ENCODE results near the gene EVI2B. TPM values are rescaled to one million over a fixed set of nuclear protein-coding genes. Genes with fewer than 3 reads are reported as not detected.

The EVI2B gene
- total and polyA plus RNA-seq, 4 donors: 1.7 to 29.9 (median 14.8) TPM

DNA sequence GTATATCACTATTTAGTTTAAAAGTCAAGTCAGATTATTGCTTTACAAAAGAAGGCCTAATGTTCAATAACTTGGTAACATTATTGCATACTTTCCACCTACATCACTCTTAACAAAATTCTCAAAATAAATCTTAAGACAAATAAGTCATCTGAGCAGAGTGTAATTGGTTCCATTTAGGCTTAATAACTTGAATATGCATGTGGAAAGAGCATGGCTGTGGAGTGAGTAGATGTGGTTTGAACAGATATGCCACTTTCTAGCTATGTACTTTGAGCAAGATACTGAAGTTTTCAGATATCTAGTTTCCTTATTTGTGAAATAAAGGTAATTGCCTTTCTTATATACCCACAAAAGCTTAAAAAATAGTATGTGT lies 14.3 kb upstream of the EVI2B start:
- H3K9me3 ChIP-seq (ENCODE audit: control insufficient read depth, low read length): no peaks in the 10 kb centered on the region
- H3K36me3 ChIP-seq (ENCODE audit: control insufficient read depth in 1 of 2, insufficient read depth in 2 of 2, low read length in 1 of 2): peaks cover 0 to 4% of the 10 kb centered on the region in 2 donors
- no peaks in the 10 kb centered on the region for H3K4me1 ChIP-seq (ENCODE audit: control insufficient read depth in 1 of 2, insufficient read depth in 2 of 2, low read length in 2 of 2)
- ATAC-seq (ENCODE audit: low FRiP score) (no peak), DNase-seq (no peak)
- H3K27me3 ChIP-seq (ENCODE audit: control insufficient read depth in 1 of 2, insufficient read depth in 2 of 2, low read length in 1 of 2): no peaks in the 10 kb centered on the region
- intact Hi-C loops (cut with DNase I): no loop called here
- H3K27ac ChIP-seq (ENCODE audit: low read depth in 1 of 2, low read length in 2 of 2): no peak overlapping the region
- no peak overlapping the region for H3K4me3 ChIP-seq (ENCODE audit: low read length in 2 of 2)

DNA sequence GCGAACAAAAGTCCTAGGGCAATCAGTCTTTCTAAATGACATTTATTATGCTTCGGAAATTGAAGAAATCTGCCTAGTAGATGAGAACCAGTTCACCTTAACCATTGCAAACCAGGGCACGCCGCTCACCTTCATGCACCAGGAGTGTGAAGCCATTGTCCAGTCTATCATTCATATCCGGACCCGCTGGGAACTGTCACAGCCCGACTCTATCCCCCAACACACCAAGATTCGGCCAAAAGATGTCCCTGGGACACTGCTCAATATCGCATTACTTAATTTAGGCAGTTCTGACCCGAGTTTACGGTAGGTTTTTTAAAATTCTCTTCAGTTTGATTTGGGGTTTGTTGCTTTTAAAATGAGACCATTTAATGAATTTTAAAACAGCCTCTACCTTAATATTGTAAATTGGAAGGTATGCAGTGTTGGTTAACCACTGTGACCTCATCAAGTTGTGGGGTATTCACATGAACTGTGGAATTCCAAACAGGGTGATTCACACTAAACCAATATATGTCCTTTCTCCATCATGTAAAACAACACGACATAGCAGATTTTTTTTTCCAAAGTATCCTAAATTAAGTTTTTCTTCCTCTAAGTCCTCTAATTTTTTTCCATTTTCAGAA lies 13.8 kb upstream of the EVI2B start:
- H3K27ac ChIP-seq (ENCODE audit: low read depth in 1 of 2, low read length in 2 of 2): no peak overlapping the region
- no peak overlapping the region for H3K4me3 ChIP-seq (ENCODE audit: low read length in 2 of 2)
- WGBS, 2 donors: 94% methylated on average over 12 of the region's 12 CpGs
- no peaks in the 10 kb centered on the region for H3K4me1 ChIP-seq (ENCODE audit: control insufficient read depth in 1 of 2, insufficient read depth in 2 of 2, low read length in 2 of 2)
- no peak for ATAC-seq (ENCODE audit: low FRiP score)
- no peaks in the 10 kb centered on the region for H3K27me3 ChIP-seq (ENCODE audit: control insufficient read depth in 1 of 2, insufficient read depth in 2 of 2, low read length in 1 of 2)
- no peak for DNase-seq
- intact Hi-C loops (cut with DNase I): no loop called here
- peaks cover 0 to 4% of the 10 kb centered on the region in 2 donors for H3K36me3 ChIP-seq (ENCODE audit: control insufficient read depth in 1 of 2, insufficient read depth in 2 of 2, low read length in 1 of 2)
- no peaks in the 10 kb centered on the region for H3K9me3 ChIP-seq (ENCODE audit: control insufficient read depth, low read length)

GRCh38 chr17:31323551-31323950 lies 9.7 kb upstream of the EVI2B start:
- intact Hi-C loops (cut with DNase I): no loop called here
- Histone ChIP-seq H3K4me1 (ENCODE audit: control insufficient read depth in 1 of 2, insufficient read depth in 2 of 2, low read length in 2 of 2) (no peaks in the 10 kb centered on the region), H3K9me3 (ENCODE audit: control insufficient read depth, low read length) (no peaks in the 10 kb centered on the region), H3K36me3 (ENCODE audit: control insufficient read depth in 1 of 2, insufficient read depth in 2 of 2, low read length in 1 of 2) (peaks cover 0 to 4% of the 10 kb centered on the region in 2 donors), H3K4me3 (ENCODE audit: low read length in 2 of 2) (no peak overlapping the region), H3K27ac (ENCODE audit: low read depth in 1 of 2, low read length in 2 of 2) (no peak overlapping the region), H3K27me3 (ENCODE audit: control insufficient read depth in 1 of 2, insufficient read depth in 2 of 2, low read length in 1 of 2) (no peaks in the 10 kb centered on the region)
- ATAC-seq (ENCODE audit: low FRiP score) (no peak), DNase-seq (no peak)

DNA sequence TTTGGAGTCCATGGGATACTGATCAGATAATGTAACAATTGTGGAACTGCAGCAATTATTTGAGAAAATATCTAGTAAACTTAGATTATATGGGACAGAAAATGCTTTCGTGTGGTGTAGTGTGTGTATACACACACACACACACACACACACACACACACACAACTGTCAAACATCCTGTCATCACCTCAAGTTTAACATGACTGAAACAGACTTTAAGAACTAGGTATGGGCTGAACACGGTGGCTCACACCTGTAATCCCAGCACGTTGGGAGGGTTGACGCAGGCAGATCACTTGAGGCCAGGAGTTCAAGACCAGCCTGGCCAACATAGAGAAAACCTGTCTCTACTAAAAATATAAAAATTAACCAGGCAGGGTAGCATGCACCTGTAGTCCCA lies 8.1 kb upstream of the EVI2B start:
- no peaks in the 10 kb centered on the region for H3K27me3 ChIP-seq (ENCODE audit: control insufficient read depth in 1 of 2, insufficient read depth in 2 of 2, low read length in 1 of 2)
- ATAC-seq (ENCODE audit: low FRiP score) (no peak), DNase-seq (no peak)
- WGBS, 2 donors: 93 to 95% methylated on average over 4 of the region's 4 CpGs
- intact Hi-C loops (cut with DNase I): no loop called here
- H3K36me3 ChIP-seq (ENCODE audit: control insufficient read depth in 1 of 2, insufficient read depth in 2 of 2, low read length in 1 of 2): peaks cover 0 to 2% of the 10 kb centered on the region in 2 donors
- H3K4me3 ChIP-seq (ENCODE audit: low read length in 2 of 2): no peak overlapping the region
- H3K27ac ChIP-seq (ENCODE audit: low read depth in 1 of 2, low read length in 2 of 2): no peak overlapping the region
- no peaks in the 10 kb centered on the region for H3K9me3 ChIP-seq (ENCODE audit: control insufficient read depth, low read length)
- no peaks in the 10 kb centered on the region for H3K4me1 ChIP-seq (ENCODE audit: control insufficient read depth in 1 of 2, insufficient read depth in 2 of 2, low read length in 2 of 2)

DNA sequence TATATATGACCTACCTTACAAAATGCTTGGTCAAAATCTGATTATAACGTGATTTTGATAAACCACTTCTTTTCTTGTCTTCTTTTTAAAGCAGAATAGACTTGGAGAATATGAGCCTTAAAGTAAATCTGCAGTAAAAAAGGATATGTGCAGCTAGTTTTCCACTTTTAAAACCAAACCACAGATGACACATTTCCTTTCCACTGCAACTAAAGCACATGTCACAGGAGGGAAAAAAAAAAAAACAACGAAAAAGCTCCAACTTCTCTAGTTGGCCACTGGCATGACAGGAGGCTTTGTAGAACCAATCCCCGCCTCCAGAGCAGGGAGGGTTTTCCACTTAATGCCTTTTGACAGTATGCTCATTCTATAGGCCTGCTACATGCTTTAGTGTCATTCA lies 7.6 kb upstream of the EVI2B start, which contains the start of gene EVI2A:
TSS of gene EVI2A (minus strand) at position 142 of the 400 bp plus-strand sequence. CDS start 2,609 bp downstream, outside the sequence.
- DNase-seq (peak in 1 of 2 donors; percentile 69), ATAC-seq (ENCODE audit: low FRiP score) (peak; percentile 44)
- H3K27ac ChIP-seq (ENCODE audit: low read depth in 1 of 2, low read length in 2 of 2): no peak within 1 kb of the TSS
- no peaks in the 10 kb centered on the region for H3K27me3 ChIP-seq (ENCODE audit: control insufficient read depth in 1 of 2, insufficient read depth in 2 of 2, low read length in 1 of 2)
- WGBS, 2 donors: 63 to 67% methylated on average over 3 of the region's 3 CpGs
- H3K4me3 ChIP-seq (ENCODE audit: low read length in 2 of 2): no peak within 1 kb of the TSS
- intact Hi-C loops (cut with DNase I): no loop called here
- H3K36me3 ChIP-seq (ENCODE audit: control insufficient read depth in 1 of 2, insufficient read depth in 2 of 2, low read length in 1 of 2): peaks cover 0 to 2% of the 10 kb centered on the region in 2 donors
- no peaks in the 10 kb centered on the region for H3K9me3 ChIP-seq (ENCODE audit: control insufficient read depth, low read length)
- no peaks in the 10 kb centered on the region for H3K4me1 ChIP-seq (ENCODE audit: control insufficient read depth in 1 of 2, insufficient read depth in 2 of 2, low read length in 2 of 2)

DNA sequence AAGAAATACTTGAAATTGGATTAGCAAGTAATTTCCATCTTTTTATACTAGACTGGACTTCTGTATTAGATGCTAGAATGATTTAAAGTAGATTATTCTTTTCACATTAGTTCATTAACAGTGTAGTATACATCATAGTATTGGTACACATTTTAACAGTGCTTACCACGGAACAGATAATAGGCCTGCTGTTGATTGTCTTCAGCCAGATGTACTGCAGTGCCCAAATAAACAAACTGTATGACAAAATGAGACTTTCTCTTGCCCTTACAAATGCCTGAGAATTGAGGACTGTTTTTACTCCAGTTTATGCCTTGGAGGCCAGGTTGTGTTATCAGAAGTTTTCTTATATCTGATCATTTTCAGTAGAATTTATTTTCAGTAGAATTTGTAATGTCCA lies 6.9 kb upstream of the EVI2B start:
- no peaks in the 10 kb centered on the region for H3K36me3 ChIP-seq (ENCODE audit: control insufficient read depth in 1 of 2, insufficient read depth in 2 of 2, low read length in 1 of 2)
- H3K27me3 ChIP-seq (ENCODE audit: control insufficient read depth in 1 of 2, insufficient read depth in 2 of 2, low read length in 1 of 2): no peaks in the 10 kb centered on the region
- no peak overlapping the region for H3K27ac ChIP-seq (ENCODE audit: low read depth in 1 of 2, low read length in 2 of 2)
- no peak for DNase-seq
- WGBS, 2 donors: 23 to 28% methylated on average over 1 of the region's 1 CpG
- intact Hi-C loops (cut with DNase I): no loop called here
- H3K9me3 ChIP-seq (ENCODE audit: control insufficient read depth, low read length): no peaks in the 10 kb centered on the region
- no peak for ATAC-seq (ENCODE audit: low FRiP score)
- no peaks in the 10 kb centered on the region for H3K4me1 ChIP-seq (ENCODE audit: control insufficient read depth in 1 of 2, insufficient read depth in 2 of 2, low read length in 2 of 2)
- no peak overlapping the region for H3K4me3 ChIP-seq (ENCODE audit: low read length in 2 of 2)

- Histone ChIP-seq H3K27ac (ENCODE audit: low read depth in 1 of 2, low read length in 2 of 2) (no peak overlapping the region), H3K36me3 (ENCODE audit: control insufficient read depth in 1 of 2, insufficient read depth in 2 of 2, low read length in 1 of 2) (no peaks in the 10 kb centered on the region), H3K9me3 (ENCODE audit: control insufficient read depth, low read length) (no peaks in the 10 kb centered on the region), H3K27me3 (ENCODE audit: control insufficient read depth in 1 of 2, insufficient read depth in 2 of 2, low read length in 1 of 2) (no peaks in the 10 kb centered on the region), H3K4me3 (ENCODE audit: low read length in 2 of 2) (no peak overlapping the region), H3K4me1 (ENCODE audit: control insufficient read depth in 1 of 2, insufficient read depth in 2 of 2, low read length in 2 of 2) (no peaks in the 10 kb centered on the region)
- 93 to 95% methylated on average over 2 of the region's 2 CpGs for WGBS, 2 donors
- DNase-seq (no peak), ATAC-seq (ENCODE audit: low FRiP score) (no peak)
- intact Hi-C loops (cut with DNase I): no loop called here
These were observed 6.4 kb upstream of the EVI2B start for GRCh38 chr17:31320241-31320640.

DNA sequence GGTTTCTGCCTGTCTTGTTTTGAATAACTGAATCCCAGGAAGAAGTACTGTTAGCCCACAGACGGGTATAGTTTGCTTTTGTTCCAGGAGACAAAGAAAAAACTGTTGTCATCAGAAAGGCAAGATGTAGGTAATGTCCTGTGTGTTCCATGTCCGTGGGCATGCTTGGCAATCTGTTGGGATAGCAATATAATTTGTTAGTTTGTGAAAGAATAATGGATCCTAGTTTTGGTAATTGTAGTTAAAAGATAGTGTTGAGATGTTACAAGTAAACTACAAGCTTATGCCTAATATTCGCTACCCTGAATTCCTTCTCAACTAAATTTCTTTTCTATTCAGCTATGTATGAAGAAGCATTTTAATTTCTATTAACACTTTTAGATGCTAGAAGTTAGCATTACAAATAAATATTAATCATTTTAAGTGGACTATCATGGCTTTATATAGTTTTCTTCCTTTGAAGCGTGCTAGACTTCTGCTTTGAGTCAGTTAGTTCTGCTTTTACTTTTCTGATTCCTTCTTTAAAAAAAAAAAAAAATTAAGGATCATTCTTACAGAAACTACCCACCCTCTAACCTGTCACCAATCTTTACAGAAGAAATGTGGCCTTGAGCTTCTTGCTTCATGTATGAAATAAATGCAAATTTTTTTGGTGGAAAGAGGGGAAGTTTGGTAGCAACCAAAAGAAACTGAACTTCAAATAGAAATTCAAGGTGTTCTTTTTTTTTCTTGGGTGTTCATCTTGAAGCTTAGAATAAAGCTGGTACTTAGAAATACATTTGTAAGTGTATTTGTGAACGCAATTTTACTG lies 5.2 kb upstream of the EVI2B start:
- Histone ChIP-seq H3K36me3 (ENCODE audit: control insufficient read depth in 1 of 2, insufficient read depth in 2 of 2, low read length in 1 of 2) (no peaks in the 10 kb centered on the region), H3K27me3 (ENCODE audit: control insufficient read depth in 1 of 2, insufficient read depth in 2 of 2, low read length in 1 of 2) (no peaks in the 10 kb centered on the region), H3K4me3 (ENCODE audit: low read length in 2 of 2) (no peak overlapping the region), H3K9me3 (ENCODE audit: control insufficient read depth, low read length) (no peaks in the 10 kb centered on the region), H3K27ac (ENCODE audit: low read depth in 1 of 2, low read length in 2 of 2) (no peak overlapping the region), H3K4me1 (ENCODE audit: control insufficient read depth in 1 of 2, insufficient read depth in 2 of 2, low read length in 2 of 2) (no peaks in the 10 kb centered on the region)
- 81 to 83% methylated on average over 5 of the region's 5 CpGs for WGBS, 2 donors
- ATAC-seq (ENCODE audit: low FRiP score) (no peak), DNase-seq (no peak)
- intact Hi-C loops (cut with DNase I): no loop called here

DNA sequence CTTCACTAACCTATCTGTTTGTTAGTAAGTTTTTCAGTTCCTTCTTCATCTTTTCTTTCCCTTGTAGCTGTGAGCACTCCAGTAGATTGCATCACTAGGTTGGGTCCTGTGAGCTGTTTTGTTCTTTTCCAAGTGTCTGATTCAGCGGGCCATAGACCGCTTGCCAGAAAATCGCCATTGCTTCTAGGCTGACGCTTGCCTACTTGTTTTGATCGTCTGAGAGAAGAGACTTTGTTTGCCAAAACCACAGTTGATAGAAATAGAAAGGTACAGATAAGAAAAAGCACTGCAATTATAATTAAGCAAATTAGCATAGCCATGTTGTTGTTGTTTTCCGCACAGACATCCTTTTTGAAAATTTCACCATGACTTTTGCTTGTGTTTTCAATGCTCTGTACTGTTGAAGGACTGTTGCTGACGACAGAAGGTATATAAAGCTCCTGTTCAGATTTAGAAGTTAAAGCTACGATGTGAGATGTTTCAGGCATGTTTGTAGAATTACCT lies 4.5 kb upstream of the EVI2B start:
- H3K27me3 ChIP-seq (ENCODE audit: control insufficient read depth in 1 of 2, insufficient read depth in 2 of 2, low read length in 1 of 2): no peaks in the 10 kb centered on the region
- H3K36me3 ChIP-seq (ENCODE audit: control insufficient read depth in 1 of 2, insufficient read depth in 2 of 2, low read length in 1 of 2): no peaks in the 10 kb centered on the region
- intact Hi-C loops (cut with DNase I): no loop called here
- DNase-seq: peak in 1 of 2 donors; percentile 73
- H3K9me3 ChIP-seq (ENCODE audit: control insufficient read depth, low read length): no peaks in the 10 kb centered on the region
- 68 to 69% methylated on average over 8 of the region's 8 CpGs for WGBS, 2 donors
- H3K27ac ChIP-seq (ENCODE audit: low read depth in 1 of 2, low read length in 2 of 2): no peak overlapping the region
- no peak overlapping the region for H3K4me3 ChIP-seq (ENCODE audit: low read length in 2 of 2)
- H3K4me1 ChIP-seq (ENCODE audit: control insufficient read depth in 1 of 2, insufficient read depth in 2 of 2, low read length in 2 of 2): no peaks in the 10 kb centered on the region
- ATAC-seq (ENCODE audit: low FRiP score): peak; percentile 64
